GM18873 (cell line): ENCODE data around the gene THSD4.
"Not testable (repeated sequence)": the region's sequence is repeated elsewhere in the genome, so short reads cannot be mapped to it uniquely, and the experiment has no call there.

ENCODE experiments used
- ATAC-seq: cut with Tn5 transposase; IDR thresholded peaks from one replicate; pipeline ENCODE4 v1.9.1; 2021; ENCODE audit warnings: mild to moderate bottlenecking, moderate library complexity, moderate number of reproducible peaks; ENCODE audit not compliant: unreplicated experiment, low FRiP score

THSD4 gene

GRCh38 chr15:71362556-71362955 is 247.3 kb downstream of the THSD4 start:
- no peak for ATAC-seq

GRCh38 chr15:71362987-71363968 is 248.0 kb downstream of the THSD4 start:
- ATAC-seq = no peak

- ATAC-seq = no peak
Observed at GRCh38 chr15:71364117-71364584, 248.9 kb downstream of the THSD4 start.

GRCh38 chr15:71366522-71366921 is 251.3 kb downstream of the THSD4 start:
- no peak for ATAC-seq

- no peak for ATAC-seq
Observed at GRCh38 chr15:71366926-71367325, 251.7 kb downstream of the THSD4 start.

- not testable (repeated sequence) for ATAC-seq
Observed at GRCh38 chr15:71367737-71368136, 252.5 kb downstream of the THSD4 start.

GRCh38 chr15:71372769-71373168 is 257.5 kb downstream of the THSD4 start:
- not testable (repeated sequence) for ATAC-seq

GRCh38 chr15:71373917-71374316 is 258.6 kb downstream of the THSD4 start:
- ATAC-seq = no peak

- no peak for ATAC-seq
Observed at GRCh38 chr15:71374607-71375352, 259.5 kb downstream of the THSD4 start.

- ATAC-seq = no peak
Observed at GRCh38 chr15:71375934-71376333, 260.7 kb downstream of the THSD4 start.

- ATAC-seq = no peak
Observed at GRCh38 chr15:71379893-71380292, 264.6 kb downstream of the THSD4 start.

- ATAC-seq = no peak
Observed at GRCh38 chr15:71380345-71380744, 265.1 kb downstream of the THSD4 start.

- no peak for ATAC-seq
Observed at GRCh38 chr15:71384501-71384900, 269.2 kb downstream of the THSD4 start.

GRCh38 chr15:71385026-71385425 is 269.8 kb downstream of the THSD4 start:
- ATAC-seq = no peak

GRCh38 chr15:71385457-71385856 is 270.2 kb downstream of the THSD4 start:
- no peak for ATAC-seq

- ATAC-seq = no peak
Observed at GRCh38 chr15:71386005-71386404, 270.7 kb downstream of the THSD4 start.

- no peak for ATAC-seq
Observed at GRCh38 chr15:71386448-71387236, 271.4 kb downstream of the THSD4 start.

GRCh38 chr15:71387810-71388209 is 272.5 kb downstream of the THSD4 start:
- no peak for ATAC-seq

- ATAC-seq = no peak
Observed at GRCh38 chr15:71390096-71390495, 274.8 kb downstream of the THSD4 start.

GRCh38 chr15:71391421-71392088 is 276.3 kb downstream of the THSD4 start:
- ATAC-seq = no peak
